SHP77 treated with DMSO at 0.1 percent for 48 hours (cell line): ENCODE results near the gene ZNF608.

Experiments used
- DNase-seq: peaks from one replicate; lab custom pipeline; 2025; lab: John Stamatoyannopoulos, UW

Gene ZNF608, protein sequence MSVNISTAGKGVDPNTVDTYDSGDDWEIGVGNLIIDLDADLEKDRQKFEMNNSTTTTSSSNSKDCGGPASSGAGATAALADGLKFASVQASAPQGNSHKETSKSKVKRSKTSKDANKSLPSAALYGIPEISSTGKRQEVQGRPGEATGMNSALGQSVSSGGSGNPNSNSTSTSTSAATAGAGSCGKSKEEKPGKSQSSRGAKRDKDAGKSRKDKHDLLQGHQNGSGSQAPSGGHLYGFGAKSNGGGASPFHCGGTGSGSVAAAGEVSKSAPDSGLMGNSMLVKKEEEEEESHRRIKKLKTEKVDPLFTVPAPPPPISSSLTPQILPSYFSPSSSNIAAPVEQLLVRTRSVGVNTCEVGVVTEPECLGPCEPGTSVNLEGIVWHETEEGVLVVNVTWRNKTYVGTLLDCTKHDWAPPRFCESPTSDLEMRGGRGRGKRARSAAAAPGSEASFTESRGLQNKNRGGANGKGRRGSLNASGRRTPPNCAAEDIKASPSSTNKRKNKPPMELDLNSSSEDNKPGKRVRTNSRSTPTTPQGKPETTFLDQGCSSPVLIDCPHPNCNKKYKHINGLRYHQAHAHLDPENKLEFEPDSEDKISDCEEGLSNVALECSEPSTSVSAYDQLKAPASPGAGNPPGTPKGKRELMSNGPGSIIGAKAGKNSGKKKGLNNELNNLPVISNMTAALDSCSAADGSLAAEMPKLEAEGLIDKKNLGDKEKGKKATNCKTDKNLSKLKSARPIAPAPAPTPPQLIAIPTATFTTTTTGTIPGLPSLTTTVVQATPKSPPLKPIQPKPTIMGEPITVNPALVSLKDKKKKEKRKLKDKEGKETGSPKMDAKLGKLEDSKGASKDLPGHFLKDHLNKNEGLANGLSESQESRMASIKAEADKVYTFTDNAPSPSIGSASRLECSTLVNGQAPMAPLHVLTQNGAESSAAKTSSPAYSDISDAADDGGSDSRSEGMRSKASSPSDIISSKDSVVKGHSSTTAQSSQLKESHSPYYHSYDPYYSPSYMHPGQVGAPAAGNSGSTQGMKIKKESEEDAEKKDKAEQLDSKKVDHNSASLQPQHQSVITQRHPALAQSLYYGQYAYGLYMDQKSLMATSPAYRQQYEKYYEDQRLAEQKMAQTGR (N-terminal part only)

DNA sequence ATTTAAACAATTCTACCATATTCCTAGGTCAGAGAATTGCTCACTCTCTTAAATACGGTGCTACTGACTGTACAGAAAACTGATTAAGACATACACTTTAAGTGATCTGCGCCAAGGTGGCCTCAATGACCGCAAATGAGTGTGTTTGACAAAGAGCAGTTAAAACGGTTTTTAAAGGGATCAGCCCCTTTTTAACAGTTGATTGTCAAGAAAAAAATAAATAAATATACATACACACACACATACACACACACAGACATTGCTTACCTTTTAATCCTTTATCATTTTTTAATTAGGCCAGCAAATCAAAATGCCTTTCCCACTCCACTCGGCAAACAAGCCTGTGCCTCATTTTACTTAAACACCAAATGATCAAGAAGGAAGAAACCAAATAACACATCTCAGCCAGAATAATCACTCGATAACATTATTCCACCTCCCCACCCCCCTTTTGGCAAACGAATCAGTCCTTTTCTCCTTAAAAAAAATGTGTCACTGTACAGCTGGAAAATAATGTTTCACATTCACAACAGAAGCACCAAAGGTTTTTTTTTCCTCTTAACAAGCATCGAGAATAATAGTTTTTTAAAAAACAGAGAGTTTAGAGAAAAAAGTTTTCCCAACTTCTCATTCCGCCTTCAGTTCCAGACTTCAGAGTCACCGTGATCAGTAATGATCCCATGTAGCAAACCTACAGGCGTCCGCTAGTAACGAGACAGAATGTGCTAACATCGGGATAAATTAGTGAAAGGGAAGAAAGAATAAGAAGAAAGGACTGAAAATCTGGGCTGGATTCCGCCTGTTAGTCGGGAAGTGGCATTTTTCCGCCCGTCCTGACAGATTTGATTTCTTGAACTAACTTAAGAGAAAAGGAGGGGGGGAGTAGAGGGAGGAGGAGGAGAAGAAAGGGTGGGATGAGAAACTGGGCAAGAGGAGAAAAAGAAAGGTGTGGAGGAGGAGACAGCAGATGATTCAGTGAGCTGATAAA is at the start of gene ZNF608:
Gene ZNF608 (minus strand): TSS at position 712 of the 988 bp plus-strand sequence. CDS start 1,650 bp downstream, outside the sequence.
- DNase-seq, result peak; percentile 41

DNA sequence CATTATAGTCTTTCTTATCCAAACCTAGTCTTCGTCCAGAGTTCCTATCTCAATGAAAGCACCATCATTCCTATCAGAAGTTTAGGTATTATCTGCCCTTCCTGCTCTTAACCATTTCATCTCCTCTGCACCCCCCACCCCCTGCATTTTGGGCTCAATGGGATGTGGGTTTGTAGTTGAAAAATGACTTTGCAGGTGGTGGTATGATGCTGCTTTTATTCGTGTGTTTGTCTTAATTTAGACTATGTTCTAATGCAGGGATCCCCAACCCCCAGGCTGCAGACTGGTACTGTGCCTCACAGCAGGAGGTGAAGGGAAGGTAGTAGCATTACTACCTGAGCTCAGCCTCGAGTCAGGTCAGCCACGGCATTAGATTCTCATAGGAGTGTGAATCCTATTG is 49.4 kb upstream of the ZNF608 start:
- no peak for DNase-seq

DNA sequence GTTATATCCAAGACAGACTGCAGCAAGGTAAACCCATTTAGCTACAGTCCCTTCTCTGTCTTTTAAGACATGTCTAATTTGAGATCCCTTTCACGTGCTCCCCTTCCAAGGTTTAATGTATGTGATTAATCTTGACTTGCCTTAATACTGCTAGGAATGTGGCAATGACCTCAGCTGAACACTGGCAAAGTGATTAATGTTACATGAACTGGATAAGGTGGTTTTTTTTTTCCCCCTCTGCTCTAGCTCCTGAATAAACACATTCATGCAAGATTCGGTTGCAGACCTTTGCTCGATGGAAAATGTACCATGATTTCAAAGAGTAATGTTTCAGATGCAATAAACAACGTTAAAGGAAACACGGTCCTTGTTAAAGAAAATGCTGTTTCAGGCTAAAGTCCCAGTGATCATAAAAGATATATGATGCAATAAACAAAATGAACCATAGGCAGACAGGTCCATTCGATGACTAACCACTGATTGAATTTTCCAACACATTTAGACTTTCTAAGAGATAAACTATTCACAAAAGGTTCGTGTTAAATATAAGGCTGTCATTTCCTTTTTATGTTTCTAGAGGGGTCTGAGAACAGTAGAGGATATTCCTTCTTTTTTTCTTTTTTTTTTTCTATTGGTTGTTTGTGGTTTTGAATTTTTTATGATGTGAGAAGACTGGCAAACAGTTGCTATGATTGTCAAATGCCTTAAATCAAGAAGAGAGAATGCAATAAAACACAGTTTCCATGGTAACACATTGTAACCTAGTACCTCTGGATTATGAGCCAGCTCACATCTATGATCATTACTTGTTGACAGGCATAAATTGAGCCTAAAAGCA is 44.7 kb upstream of the ZNF608 start:
- DNase-seq, result no peak

DNA sequence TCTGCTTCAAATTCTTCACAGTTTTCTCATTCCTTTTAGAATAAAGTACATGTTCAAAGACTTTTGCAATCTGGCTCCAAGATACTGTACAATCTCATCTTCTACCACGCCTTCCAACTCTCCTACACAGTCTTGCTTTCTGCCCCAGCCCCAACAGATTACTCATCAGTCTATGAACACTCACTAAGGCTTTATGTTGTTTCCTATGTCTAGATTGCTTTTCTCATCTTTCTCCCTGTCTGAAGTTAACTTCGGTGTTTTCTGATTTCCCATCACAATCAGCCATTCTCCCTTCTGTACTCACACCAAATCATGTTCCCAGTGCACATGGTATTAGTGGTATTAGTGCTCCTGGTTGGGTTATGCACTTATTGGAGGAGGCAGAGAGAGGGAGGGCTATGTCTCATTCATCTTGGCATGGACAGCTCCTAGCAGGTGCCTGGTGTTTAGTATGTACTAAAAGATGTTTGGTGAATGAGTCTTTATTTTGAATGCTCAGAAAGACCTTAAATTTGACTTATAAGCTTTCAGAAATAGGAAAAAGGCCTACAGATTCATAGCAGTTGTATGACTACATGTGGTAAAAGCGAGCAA is 44.0 kb upstream of the ZNF608 start:
- DNase-seq, result no peak

GRCh38 chr5:124789104-124789605 is 42.7 kb upstream of the ZNF608 start:
- no peak for DNase-seq

DNA sequence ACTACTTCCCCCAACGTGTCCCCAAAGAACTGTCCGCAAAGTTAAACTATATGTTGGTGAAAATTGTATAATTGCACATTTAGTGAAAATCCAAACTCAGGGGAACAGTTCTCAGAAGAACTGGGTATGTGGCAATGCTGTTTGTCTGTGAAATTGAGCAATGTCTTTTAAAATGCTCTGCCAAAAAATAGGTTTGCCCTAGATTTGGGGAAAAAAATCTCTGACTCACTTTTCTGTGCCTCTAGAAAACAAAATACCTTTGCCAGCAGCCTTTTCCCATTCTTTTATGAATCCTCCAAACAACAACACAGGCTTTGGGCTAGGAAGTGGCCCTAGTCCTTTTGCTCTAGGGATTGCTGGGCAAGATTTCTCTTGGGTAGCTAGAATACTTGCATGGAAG is 37.4 kb upstream of the ZNF608 start:
- no peak for DNase-seq

DNA sequence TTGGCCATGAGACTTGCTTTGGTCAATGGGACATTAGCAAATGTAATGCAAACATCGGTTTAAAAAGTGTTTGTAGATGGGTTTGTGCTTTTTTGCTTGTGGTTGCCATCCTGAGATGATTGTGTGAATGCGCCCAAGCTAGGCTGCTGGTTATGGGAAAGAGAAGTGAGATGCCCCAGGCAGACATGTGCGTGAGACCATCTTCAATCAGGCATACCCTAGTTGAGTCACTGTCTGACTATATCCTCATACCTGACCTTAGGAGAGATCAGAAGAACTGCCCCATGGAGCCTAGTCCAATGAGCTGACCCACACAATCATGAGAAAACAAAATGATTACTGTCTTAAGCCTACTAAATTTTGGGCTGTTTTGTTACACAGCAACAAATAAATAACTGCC is 36.8 kb upstream of the ZNF608 start:
- DNase-seq, result no peak

DNA sequence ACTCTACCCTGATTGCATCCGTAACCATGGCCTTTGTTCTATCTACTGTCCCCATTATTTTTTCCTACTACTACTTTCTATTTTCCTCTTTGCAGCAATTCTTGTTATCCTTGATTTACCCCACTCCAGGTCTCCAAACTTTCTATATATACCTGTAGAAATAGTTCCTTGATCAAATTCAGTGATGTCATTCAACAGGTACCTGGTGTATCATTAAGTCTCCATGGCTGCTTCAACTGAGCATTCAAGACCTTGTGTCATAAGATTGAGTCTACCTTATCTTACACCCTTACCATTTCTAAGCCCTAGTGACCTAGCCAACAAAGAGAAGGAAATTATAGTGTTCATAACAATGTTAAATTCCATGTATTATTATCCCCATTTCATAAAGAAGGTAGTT is 35.8 kb upstream of the ZNF608 start:
- DNase-seq, result no peak

- no peak for DNase-seq
Measured at GRCh38 chr5:124780011-124780410, 33.6 kb upstream of the ZNF608 start.

DNA sequence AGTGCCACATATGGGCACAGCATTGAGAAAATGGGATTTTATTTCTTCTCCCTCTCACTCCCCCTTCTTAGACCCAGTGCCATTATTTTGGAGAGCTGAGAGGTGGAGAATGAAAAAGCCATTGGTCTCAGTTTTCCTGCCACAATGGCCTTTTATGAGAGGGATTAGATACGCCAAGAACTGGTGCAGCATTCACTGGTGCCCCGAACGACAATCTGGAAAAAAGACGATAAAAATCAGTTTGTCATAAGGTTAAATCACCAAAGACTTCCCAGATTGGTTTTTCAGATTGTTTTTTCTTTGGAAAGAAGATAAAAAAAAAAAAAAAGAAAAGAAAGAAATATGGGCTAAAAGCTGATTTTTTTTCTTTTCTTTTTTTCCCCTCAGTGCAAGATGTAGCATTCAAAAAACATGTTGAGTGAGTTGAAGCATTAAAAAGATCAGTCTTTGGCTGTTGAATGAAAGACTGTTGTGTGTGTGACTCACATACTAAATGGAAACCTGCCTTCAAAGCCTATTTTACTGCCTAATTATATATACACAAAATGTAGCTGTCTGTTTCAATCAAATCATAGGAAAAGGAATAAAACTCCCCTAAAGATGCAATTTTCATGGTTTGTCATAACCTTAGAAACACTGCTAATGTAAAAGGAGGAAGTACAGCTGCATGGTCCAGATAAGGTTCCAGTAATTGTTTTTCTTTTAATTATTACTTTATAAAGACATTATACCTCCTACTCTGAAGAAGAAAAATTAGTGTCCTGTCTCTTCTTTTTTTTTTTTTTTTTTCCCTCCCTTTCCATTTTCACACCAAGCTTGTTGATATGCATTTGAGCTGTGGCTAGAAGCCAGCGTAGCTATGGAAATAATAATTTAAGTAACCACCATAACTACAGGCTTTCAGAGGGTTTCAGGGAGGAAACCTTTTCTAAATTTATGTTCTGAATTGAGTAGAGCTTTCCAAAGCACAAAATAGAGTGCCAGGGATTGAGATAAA is 27.2 kb upstream of the ZNF608 start:
- no peak for DNase-seq

- no peak for DNase-seq
Measured at GRCh38 chr5:124772457-124773200, 26.2 kb upstream of the ZNF608 start.

GRCh38 chr5:124771761-124772160 is 25.3 kb upstream of the ZNF608 start:
- DNase-seq, result no peak

GRCh38 chr5:124764992-124765611 is 18.7 kb upstream of the ZNF608 start:
- DNase-seq, result peak; percentile 70

DNA sequence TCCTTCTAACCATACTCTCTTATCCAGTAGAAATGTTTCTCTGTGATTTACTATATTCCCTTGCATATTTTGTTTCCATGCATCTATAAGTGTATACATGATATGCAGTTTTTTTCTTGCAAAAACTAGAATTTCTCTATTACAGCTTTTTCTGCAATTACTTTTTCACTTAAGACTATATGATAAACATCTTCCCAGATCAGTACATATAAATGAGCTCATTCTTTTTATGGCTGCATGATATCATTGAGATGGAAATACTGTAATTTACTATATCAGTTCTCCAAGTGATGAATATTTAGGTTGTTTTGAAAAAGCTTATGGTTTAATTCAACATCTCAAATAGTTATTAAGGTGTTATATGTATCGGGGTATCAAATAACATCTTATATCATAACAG is 18.1 kb upstream of the ZNF608 start:
- DNase-seq, result no peak

- no peak for DNase-seq
Measured at GRCh38 chr5:124761010-124761409, 14.6 kb upstream of the ZNF608 start.

GRCh38 chr5:124760608-124761007 is 14.2 kb upstream of the ZNF608 start:
- DNase-seq, result no peak

- no peak for DNase-seq
Measured at GRCh38 chr5:124755565-124755964, 9.1 kb upstream of the ZNF608 start.
